Colonic mucosa (tissue), 2 donors: ENCODE measurements around the gene OR3A2. TPM values are rescaled to one million over a fixed set of nuclear protein-coding genes. Genes with fewer than 3 reads are reported as not detected.

Source experiments
- total RNA-seq, 2 donors: library from RNA; stranded (reverse); fragmentation: NEBNext Ultra II Directional in 1 of 2; extraction: Animal tissue kit (Norgen Biotek cat#: 25700) in 1 of 2; gene quantifications; one replicate each; pipeline ENCODE4 v1.2.1, GENCODE V29; 2021
- donor health status: DM: no; HTN: no; CAD: no.
- donor health status: DM: no; HTN: no; CAD: no.

The OR3A2 gene
- total RNA-seq, 2 donors from 2014 or later = not detected

Other genes with a start within 250 kb of the OR3A2 start
- gene OR1A2, start 188.8 kb downstream of the OR3A2 start, total RNA-seq = not detected
- gene OR1A1, start 178.6 kb downstream of the OR3A2 start, total RNA-seq = not detected
- gene OR3A1, start 87.9 kb downstream of the OR3A2 start, total RNA-seq = not detected
- gene OR1E1, start 12.1 kb upstream of the OR3A2 start, total RNA-seq = not detected
- not detected for gene OR3A3, start 25.1 kb upstream of the OR3A2 start, total RNA-seq
- not detected for gene OR1E2, start 47.5 kb upstream of the OR3A2 start, total RNA-seq
- not detected for gene SPATA22, start 85.5 kb upstream of the OR3A2 start, total RNA-seq
- 1 to 10 TPM in 1 of 2 donors, under 1 TPM in 1; 0.59 to 2.0 TPM for gene ASPA, start 89.7 kb upstream of the OR3A2 start, total RNA-seq
- gene TRPV3, start 171.5 kb upstream of the OR3A2 start, total RNA-seq = 1 to 10 TPM; 2.3 to 7.4 TPM
- 1 to 10 TPM; 2.8 to 8.8 TPM for gene TRPV1, start 223.1 kb upstream of the OR3A2 start, total RNA-seq
- gene SHPK, start 249.9 kb upstream of the OR3A2 start, total RNA-seq = 10 to 100 TPM; 21.5 to 23.5 TPM